ENCODE results near the gene ZNF441.
A peak's percentile ranks its signal among the peaks of the same experiment; 100 is the strongest.
"Not testable (repeated sequence)": the region's sequence is repeated elsewhere in the genome, so short reads cannot be mapped to it uniquely, and the experiment has no call there.

The ZNF441 gene

DNA sequence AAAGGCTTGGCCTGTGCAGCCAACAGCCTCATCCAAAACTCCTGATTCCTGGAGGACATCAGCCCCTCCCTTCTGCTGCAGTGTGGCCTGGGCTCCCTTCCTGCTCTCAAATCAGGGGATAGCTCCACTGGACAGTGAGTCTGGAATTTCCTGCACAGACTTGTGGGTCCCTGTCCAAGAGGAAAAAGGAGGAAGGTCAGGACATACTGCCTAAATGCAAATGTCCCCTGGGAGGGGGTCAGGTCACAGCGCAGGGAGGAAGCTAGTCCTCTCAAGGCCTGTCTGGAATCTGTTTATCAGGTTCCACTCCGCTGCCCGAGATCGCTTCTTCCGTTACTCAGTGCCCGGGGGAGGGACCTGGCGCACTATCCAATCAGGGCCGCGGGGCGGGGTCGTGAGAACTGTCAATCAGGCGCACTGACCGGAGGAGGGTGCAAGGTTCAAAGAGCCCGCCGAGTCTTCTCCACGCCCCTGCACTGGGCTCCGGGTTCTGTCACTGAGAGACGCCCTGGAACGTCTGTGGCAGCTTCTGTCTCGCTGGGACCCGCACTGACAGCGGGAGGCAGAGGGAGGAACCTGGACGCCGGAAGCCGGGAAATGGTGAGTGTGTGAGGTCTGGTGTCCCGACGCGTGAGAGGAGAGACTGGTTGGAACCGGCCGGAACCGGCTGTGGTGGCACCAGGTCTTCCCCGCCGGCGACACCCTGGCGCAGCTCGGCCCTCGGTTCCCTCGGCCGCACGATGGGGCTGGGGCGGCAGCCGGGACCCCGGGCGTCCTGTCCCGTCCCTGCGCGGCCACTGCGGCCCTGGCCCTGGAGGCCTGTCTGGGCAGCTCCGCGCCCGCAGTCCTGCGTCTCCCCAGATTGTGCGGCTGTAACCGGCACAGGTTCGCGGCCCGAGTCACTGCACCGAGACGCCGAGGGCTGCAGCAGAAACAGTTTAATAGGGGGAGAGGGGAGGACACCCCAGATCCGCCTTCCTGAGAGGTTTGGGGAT lies at the start of gene ZNF441:
TSS of gene ZNF441 (plus strand) at position 404 of the 995 bp plus-strand sequence. CDS start at position 598, 194 bp downstream.
- DNase-seq (ENCODE audit: low spot score): peak; percentile 98

- DNase-seq (ENCODE audit: low spot score): no peak
Observed at GRCh38 chr19:11721681-11722080, 45.1 kb upstream of the ZNF441 start.

DNA sequence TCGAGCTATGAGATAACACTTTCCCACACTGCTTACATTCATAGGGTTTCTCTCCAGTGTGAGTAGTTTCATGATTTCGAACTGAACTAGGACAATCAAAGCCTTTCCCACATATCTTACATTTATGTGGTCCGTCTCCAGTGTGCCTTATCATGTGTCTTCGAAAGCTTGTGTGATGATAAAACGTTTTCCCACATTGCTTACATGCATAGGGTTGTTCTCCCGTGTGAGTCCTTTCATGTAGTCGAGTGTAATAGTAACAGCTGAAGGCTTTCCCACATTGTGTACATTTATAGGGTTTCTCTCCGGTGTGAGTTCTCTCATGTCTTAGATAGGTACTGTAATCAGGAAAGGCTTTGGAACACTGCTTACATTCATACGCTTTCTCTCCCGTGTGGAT lies 44.4 kb upstream of the ZNF441 start:
- no peak for DNase-seq (ENCODE audit: low spot score)

GRCh38 chr19:11729586-11729985 lies 37.2 kb upstream of the ZNF441 start:
- DNase-seq (ENCODE audit: low spot score): no peak

- DNase-seq (ENCODE audit: low spot score): no peak
Observed at GRCh38 chr19:11735375-11735774, 31.4 kb upstream of the ZNF441 start.

DNA sequence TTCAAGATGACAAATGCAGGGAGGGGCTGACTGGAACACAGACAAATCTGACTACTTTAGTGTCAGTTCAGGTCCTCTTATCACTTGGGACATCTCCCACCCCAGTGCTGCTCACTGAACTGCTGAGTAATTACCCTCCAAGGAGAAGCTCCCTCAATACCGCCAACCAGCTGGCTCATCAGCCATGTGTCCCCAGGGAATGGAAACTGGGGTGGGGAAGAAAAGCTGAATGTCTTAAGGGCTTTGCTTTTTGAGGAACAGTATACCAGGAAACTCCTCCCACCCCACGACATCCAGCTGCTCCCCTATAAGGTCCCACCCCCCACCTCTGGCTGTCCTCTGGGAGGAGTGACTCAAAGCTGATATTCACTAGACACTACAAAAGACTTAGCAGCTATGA lies 30.1 kb upstream of the ZNF441 start:
- DNase-seq (ENCODE audit: low spot score): no peak

- DNase-seq (ENCODE audit: low spot score): peak; percentile 37
Observed at GRCh38 chr19:11737964-11738745, 28.6 kb upstream of the ZNF441 start.

GRCh38 chr19:11738746-11739620 lies 27.8 kb upstream of the ZNF441 start, which contains the start of gene ZNF823:
ZNF823 (minus strand) TSS chr19:11738946; CDS start chr19:11738819, 127 bp downstream.
- DNase-seq (ENCODE audit: low spot score): peak; percentile 98

- no peak for DNase-seq (ENCODE audit: low spot score)
Observed at GRCh38 chr19:11745869-11746268, 20.9 kb upstream of the ZNF441 start.

DNA sequence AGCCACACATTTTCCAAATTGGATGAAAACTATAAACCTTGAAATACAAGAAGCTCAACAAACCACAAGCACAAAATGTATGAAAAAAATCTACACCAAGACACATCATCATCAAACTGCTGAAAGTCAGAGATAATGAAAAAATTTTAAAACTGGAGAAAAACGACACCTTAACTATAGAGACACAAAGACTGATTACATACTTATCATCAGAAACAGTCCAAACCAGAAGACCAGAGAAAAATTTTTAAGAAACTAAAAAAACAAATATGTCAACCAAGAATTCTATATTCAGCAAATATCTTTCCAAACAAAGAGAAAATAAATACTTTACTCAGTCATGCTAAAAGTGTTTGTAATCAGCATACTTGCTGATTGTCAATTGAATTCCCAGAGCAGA lies 19.5 kb upstream of the ZNF441 start:
- DNase-seq (ENCODE audit: low spot score): no peak

DNA sequence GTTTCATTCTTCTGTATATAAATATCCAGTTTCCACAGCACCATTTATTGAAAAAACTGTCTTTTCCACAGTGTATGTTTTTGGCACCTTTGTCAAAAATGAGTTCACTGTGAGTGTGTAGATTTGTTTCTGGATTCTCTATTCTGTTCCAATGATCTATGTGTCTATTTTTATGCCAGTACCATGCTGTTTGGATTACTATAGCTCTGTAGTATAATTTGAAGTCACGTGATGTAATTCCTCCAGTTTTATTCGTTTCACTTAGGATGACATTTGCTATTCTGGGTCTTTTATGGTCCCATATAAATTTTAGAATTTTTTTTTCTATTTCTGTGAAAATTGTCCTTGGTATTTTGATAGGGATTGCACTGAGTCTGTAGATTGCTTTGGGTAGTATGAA lies 17.0 kb upstream of the ZNF441 start:
- DNase-seq (ENCODE audit: low spot score): no peak

DNA sequence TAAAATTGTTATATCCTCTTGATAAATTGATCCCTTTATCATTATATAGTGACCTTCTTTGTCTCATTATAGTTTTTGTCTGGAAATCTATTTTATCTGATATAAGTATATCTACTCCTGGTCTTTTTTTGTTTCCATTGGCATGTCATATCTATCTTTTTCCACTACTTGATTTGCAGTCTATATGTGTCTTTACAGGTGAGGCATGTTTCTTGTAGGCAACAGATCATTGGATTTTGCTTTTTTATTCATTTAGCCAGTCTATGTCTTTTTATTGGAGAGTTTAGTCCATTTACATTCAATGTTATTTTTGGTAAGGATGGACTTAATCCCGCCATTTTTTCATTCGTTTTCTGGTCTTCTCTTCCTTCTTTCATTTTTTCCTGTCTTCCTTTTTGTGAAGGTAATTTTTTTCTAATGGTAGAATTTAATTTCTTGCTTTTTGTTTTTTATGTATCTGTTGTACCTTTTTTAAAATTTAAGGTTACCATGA lies 14.5 kb upstream of the ZNF441 start:
- no peak for DNase-seq (ENCODE audit: low spot score)

DNA sequence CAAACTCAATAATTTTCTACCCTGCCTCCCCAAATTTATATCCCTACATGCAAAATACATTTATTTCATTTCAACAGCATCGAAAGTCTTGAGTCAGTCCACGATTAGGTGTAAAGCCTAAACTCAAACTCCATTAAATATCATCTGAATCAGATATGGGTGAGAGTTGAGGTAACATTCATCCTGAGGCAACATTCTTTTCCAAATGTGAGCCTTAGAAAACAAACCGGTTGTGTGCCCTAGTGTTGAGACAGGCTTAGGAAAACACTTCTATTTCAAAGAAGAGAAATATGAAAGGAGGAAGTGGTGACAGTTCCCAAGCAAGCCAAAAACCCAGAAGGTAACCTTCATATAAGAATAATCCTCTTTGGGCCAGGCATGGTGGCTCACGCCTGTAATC lies 12.1 kb upstream of the ZNF441 start:
- no peak for DNase-seq (ENCODE audit: low spot score)

GRCh38 chr19:11756965-11757364 lies 9.8 kb upstream of the ZNF441 start:
- DNase-seq (ENCODE audit: low spot score): no peak

GRCh38 chr19:11759805-11760204 lies 7.0 kb upstream of the ZNF441 start:
- no peak for DNase-seq (ENCODE audit: low spot score)

GRCh38 chr19:11763117-11763516 lies 3.7 kb upstream of the ZNF441 start:
- no peak for DNase-seq (ENCODE audit: low spot score)

GRCh38 chr19:11763611-11764010 lies 3.2 kb upstream of the ZNF441 start:
- DNase-seq (ENCODE audit: low spot score): no peak

GRCh38 chr19:11767633-11768133 lies 883 bp downstream of the ZNF441 start:
- DNase-seq (ENCODE audit: low spot score): peak; percentile 50

GRCh38 chr19:11769995-11770394 lies 3.2 kb downstream of the ZNF441 start:
- DNase-seq (ENCODE audit: low spot score): no peak

- not testable (repeated sequence) for DNase-seq (ENCODE audit: low spot score)
Observed at GRCh38 chr19:11771520-11771919, 4.7 kb downstream of the ZNF441 start.

GRCh38 chr19:11776669-11777068 lies 9.9 kb downstream of the ZNF441 start:
- DNase-seq (ENCODE audit: low spot score): not testable (repeated sequence)

Data from SW480 (cell line).